IMR-90 (cell line): ENCODE results near the gene TATDN2. TPM values are rescaled to one million over a fixed set of nuclear protein-coding genes. Genes with fewer than 3 reads are reported as not detected.

Source experiments
- ATAC-seq: fragments of 200-7000 bp; cut with Tn5 transposase; 2 replicates; pipeline ENCODE4 v1.9.1; 2020; ENCODE audit warnings: low read depth, mild to moderate bottlenecking, moderate library complexity
- BruUV-seq: library from RNA; stranded (reverse); fragments of 400-500 nt; replicated peaks from 2 replicates; lab custom pipeline; 2021; lab: Mats Ljungman, UMichigan
- CTCF ChIA-PET: fragments of 300-600 bp; formaldehyde crosslinking; extraction: SDS; loops from one replicate; lab custom pipeline; 2021; ENCODE audit warnings: antibody characterized with exemption; lab: Yijun Ruan, JAX
- POLR2A ChIA-PET: fragments of 300-600 bp; sonication (Branson Sonifier 250); formaldehyde crosslinking; loops from one replicate; lab custom pipeline; 2022; ENCODE audit warnings: antibody characterized with exemption; ENCODE audit not compliant: unreplicated experiment; lab: Charles Lee
- DNase-seq: peaks from one replicate; pipeline ENCODE4 v3.0.0; 2013
- H2AFZ ChIP-seq: replicated peaks from 2 replicates; pipeline ENCODE3; 2013; ENCODE audit warnings: low read length, mild to moderate bottlenecking; ENCODE audit not compliant: poor library complexity
- H2AK5ac ChIP-seq: 2 replicates; pipeline ENCODE4 v1.6.1; 2013; ENCODE audit warnings: low read depth, low read length, inconsistent platforms
- H2AK9ac ChIP-seq: replicated peaks from 2 replicates; pipeline ENCODE3; 2013; ENCODE audit warnings: mild to moderate bottlenecking, low read depth, low read length, moderate library complexity; ENCODE audit not compliant: poor library complexity
- H2BK120ac ChIP-seq: 2 replicates; pipeline ENCODE4 v1.6.1; 2013; ENCODE audit warnings: low read depth, low read length, inconsistent platforms
- H2BK15ac ChIP-seq: 3 replicates; pipeline ENCODE4 v1.6.1; 2013; ENCODE audit warnings: low read depth, low read length, inconsistent platforms
- H2BK20ac ChIP-seq: 2 replicates; pipeline ENCODE4 v1.6.1; 2013; ENCODE audit warnings: low read depth, mild to moderate bottlenecking, inconsistent platforms, low read length, moderate library complexity
- H2BK5ac ChIP-seq: 2 replicates; pipeline ENCODE4 v1.6.1; 2013; ENCODE audit warnings: mild to moderate bottlenecking, low read depth, low read length, inconsistent platforms; ENCODE audit not compliant: poor library complexity, severe bottlenecking
- H3K14ac ChIP-seq: replicated peaks from 2 replicates; pipeline ENCODE4 v1.6.1; 2013; ENCODE audit warnings: low read depth, low read length, inconsistent platforms
- H3K18ac ChIP-seq: 2 replicates; pipeline ENCODE4 v1.6.1; 2013; ENCODE audit warnings: low read depth, low read length, control low read depth
- H3K23ac ChIP-seq: 2 replicates; pipeline ENCODE4 v1.6.1; 2013; ENCODE audit warnings: low read depth, low read length, inconsistent platforms
- H3K27ac ChIP-seq: 2 replicates; pipeline ENCODE4 v1.5.1; 2013; ENCODE audit warnings: mild to moderate bottlenecking, control low read depth, low read length; ENCODE audit not compliant: insufficient read depth
- H3K27me3 ChIP-seq: 2 replicates; pipeline ENCODE4 v1.6.1; 2013; ENCODE audit warnings: low read length; ENCODE audit not compliant: control insufficient read depth, insufficient read depth
- H3K36me3 ChIP-seq: 2 replicates; pipeline ENCODE4 v1.6.1; 2013; ENCODE audit warnings: low read length, mixed read lengths; ENCODE audit not compliant: control insufficient read depth, insufficient read depth
- H3K4ac ChIP-seq: 2 replicates; pipeline ENCODE4 v1.6.1; 2013; ENCODE audit warnings: low read depth, low read length, inconsistent platforms
- H3K4me1 ChIP-seq: 2 replicates; pipeline ENCODE4 v1.6.1; 2013; ENCODE audit warnings: low read length, mixed read lengths; ENCODE audit not compliant: control insufficient read depth, insufficient read depth
- H3K4me2 ChIP-seq: 2 replicates; pipeline ENCODE4 v1.6.1; 2013; ENCODE audit warnings: low read depth, mild to moderate bottlenecking, control low read depth, low read length, moderate library complexity
- H3K4me3 ChIP-seq: 2 replicates; pipeline ENCODE4 v1.5.1; 2013; ENCODE audit warnings: low read depth, mild to moderate bottlenecking, control low read depth, low read length, moderate library complexity; ENCODE audit not compliant: insufficient read depth
- H3K56ac ChIP-seq: 2 replicates; pipeline ENCODE4 v1.6.1; 2013; ENCODE audit warnings: low read length, inconsistent platforms; ENCODE audit not compliant: insufficient read depth; ENCODE audit errors: extremely low read depth
- H3K79me1 ChIP-seq, 2 experiments: 2 replicates each; pipeline ENCODE4 v1.6.1; 2013; ENCODE audit warnings: low read length in 2 of 2, inconsistent platforms in 1 of 2, low read depth in 1 of 2
- H3K9ac ChIP-seq: 2 replicates; pipeline ENCODE4 v1.6.1; 2013; ENCODE audit warnings: low read depth, low read length, control low read depth
- H3K9me1 ChIP-seq: 2 replicates; pipeline ENCODE4 v1.6.1; 2013; ENCODE audit warnings: low read length, inconsistent platforms; ENCODE audit not compliant: insufficient read depth
- H3K9me3 ChIP-seq: 2 replicates; pipeline ENCODE4 v1.6.1; 2013; ENCODE audit warnings: low read length; ENCODE audit not compliant: control insufficient read depth, insufficient read depth
- H4K20me1 ChIP-seq: 2 replicates; pipeline ENCODE4 v1.6.1; 2013; ENCODE audit warnings: low read length, inconsistent platforms; ENCODE audit not compliant: insufficient read depth
- H4K5ac ChIP-seq: 2 replicates; pipeline ENCODE4 v1.6.1; 2013; ENCODE audit warnings: mild to moderate bottlenecking, low read depth, low read length, control low read depth
- H4K8ac ChIP-seq, 2 experiments: 2 replicates each; pipeline ENCODE4 v1.6.1; 2013; ENCODE audit warnings: low read depth in 2 of 2, low read length in 2 of 2, control low read depth in 1 of 2, inconsistent platforms in 1 of 2
- H4K91ac ChIP-seq: 2 replicates; pipeline ENCODE4 v1.6.1; 2013; ENCODE audit warnings: low read depth, low read length, inconsistent platforms; ENCODE audit not compliant: insufficient read depth
- BHLHE40 ChIP-seq: fragments of 150-350 bp; IDR thresholded peaks from 2 replicates; pipeline ENCODE4 v1.6.1; 2016; ENCODE audit warnings: mild to moderate bottlenecking, low read depth, low read length
- CEBPB ChIP-seq: IDR thresholded peaks from 2 replicates; pipeline ENCODE4 v1.6.1; 2012; ENCODE audit warnings: low read depth, low read length, improper control_type of control experiment
- CHD1 ChIP-seq: IDR thresholded peaks from 2 replicates; pipeline ENCODE4 v1.6.1; 2012; ENCODE audit warnings: low read depth, low read length, improper control_type of control experiment
- CTCF ChIP-seq: conservative IDR thresholded peaks from 2 replicates; pipeline ENCODE4 v1.5.1; 2012; ENCODE audit warnings: mild to moderate bottlenecking, low read depth, low read length, improper control_type of control experiment
- FOS ChIP-seq: fragments of 150-350 bp; IDR thresholded peaks from 2 replicates; pipeline ENCODE4 v1.6.1; 2016; ENCODE audit warnings: low read depth, low read length
- MAFK ChIP-seq: IDR thresholded peaks from 2 replicates; pipeline ENCODE4 v1.6.1; 2012; ENCODE audit warnings: low read depth, low read length, improper control_type of control experiment
- MAZ ChIP-seq: IDR thresholded peaks from 2 replicates; pipeline ENCODE4 v1.6.1; 2012; ENCODE audit warnings: low read depth, mild to moderate bottlenecking, low read length, improper control_type of control experiment, moderate library complexity, borderline replicate concordance
- NFE2L2 ChIP-seq: fragments of 150-350 bp; IDR thresholded peaks from 2 replicates; pipeline ENCODE4 v1.6.1; 2016; ENCODE audit warnings: low read depth, mild to moderate bottlenecking, low read length
- POLR2A ChIP-seq: IDR thresholded peaks from 2 replicates; pipeline ENCODE4 v1.6.1; 2012; ENCODE audit warnings: mild to moderate bottlenecking, low read depth, low read length
- RAD21 ChIP-seq: IDR thresholded peaks from 2 replicates; pipeline ENCODE4 v1.6.1; 2012; ENCODE audit warnings: low read length, improper control_type of control experiment
- RCOR1 ChIP-seq: IDR thresholded peaks from 2 replicates; pipeline ENCODE4 v1.6.1; 2012; ENCODE audit warnings: mild to moderate bottlenecking, low read length, improper control_type of control experiment; ENCODE audit not compliant: insufficient replicate concordance
- RFX5 ChIP-seq: IDR thresholded peaks from 2 replicates; pipeline ENCODE4 v1.8.0; 2012; ENCODE audit warnings: low read depth, mild to moderate bottlenecking, low read length, moderate library complexity
- SMC3 ChIP-seq: fragments of 150-350 bp; IDR thresholded peaks from 2 replicates; pipeline ENCODE4 v1.6.1; 2016; ENCODE audit warnings: low read depth, mild to moderate bottlenecking, antibody characterized with exemption, low read length, moderate library complexity
- USF2 ChIP-seq: fragments of 150-350 bp; IDR thresholded peaks from 2 replicates; pipeline ENCODE4 v1.6.1; 2017; ENCODE audit warnings: mild to moderate bottlenecking, antibody characterized with exemption, low read length, low read depth
- WGBS, 2 experiments: methylation state at CpG; one replicate each; pipeline versions ENCODE4 v1.1.5 to v1.1.7; 2013; ENCODE audit warnings: missing lambda C conversion rate in 2 of 2; ENCODE audit not compliant: insufficient read length in 1 of 2; ENCODE audit errors: extremely low coverage in 2 of 2; 5-methylcytosine and 5-hydroxymethylcytosine counted together
- dilution Hi-C: fragments of 300-500 bp; cut with HindIII; formaldehyde crosslinking; loops from one replicate; pipeline ENCODE4 v1.14.3; 2018; ENCODE audit warnings: low sequenced_read_pairs; ENCODE audit not compliant: unreplicated experiment
- in situ Hi-C: fragments of 300-500 bp; cut with MboI; formaldehyde crosslinking; loops from 3 replicates; pipeline ENCODE4 v1.14.3; 2019; ENCODE audit warnings: low sequenced_read_pairs, inconsistent platforms, mixed read lengths
- intact Hi-C: fragments of 100-400 bp; cut with micrococcal nuclease; formaldehyde crosslinking; loops from 2 replicates; pipeline ENCODE4 v1.10.0; 2022
- polyA plus RNA-seq, 3 experiments: library from polyadenylated mRNA; depleted of rRNA; stranded (reverse); fragments of >200 nt; gene quantifications; 2 replicates each; pipeline ENCODE4 v1.2.3, GENCODE V29; 2012; ENCODE audit warnings: low replicate concordance in 1 of 3
- total RNA-seq: library from RNA; depleted of rRNA; stranded (reverse); fragments of >200 nt; gene quantifications from 2 replicates; pipeline ENCODE4 v1.2.3, GENCODE V29; 2012
- TF ChIP-seq, protein P1 (sequence below): fragments of 150-350 bp; IDR thresholded peaks from 2 replicates; pipeline ENCODE4 v1.6.1; 2016; ENCODE audit warnings: low read depth, mild to moderate bottlenecking, low read length, moderate library complexity, borderline replicate concordance

Gene TATDN2
- total and polyA plus RNA-seq, 2 of the 4 experiments (the other 2 are of a cell fraction) = 9.0 to 18.8 TPM

GRCh38 chr3:10278501-10278900, 30.2 kb downstream of the TATDN2 start:
- BruUV-seq = no TSS peak
- Histone ChIP-seq H3K9me1 (no peaks in the 10 kb centered on the region; the same call in 1 of the 2 replicates), H2BK15ac (no peak overlapping the region), H2AFZ (no peak overlapping the region), H2AK9ac (no peak overlapping the region), H4K8ac (no peak overlapping the region), H3K9ac (no peak overlapping the region), H3K27me3 (no peaks in the 10 kb centered on the region), H3K4ac (no peak overlapping the region), H2BK120ac (no peak overlapping the region), H4K91ac (no peak overlapping the region), H3K4me2 (no peak overlapping the region), H3K56ac (no peak overlapping the region), H4K20me1 (peaks cover 30% of the 10 kb centered on the region), H3K4me1 (no peaks in the 10 kb centered on the region), H2BK20ac (no peak overlapping the region), H2BK5ac (no peak overlapping the region), H3K79me1 (peaks cover 29 to 35% of the 10 kb centered on the region in 2 experiments), H3K14ac (no peak overlapping the region), H3K9me3 (no peaks in the 10 kb centered on the region), H3K4me3 (no peak overlapping the region), H3K23ac (no peak overlapping the region), H4K5ac (no peak overlapping the region), H2AK5ac (no peak overlapping the region), H3K27ac (no peak overlapping the region), H3K18ac (no peak overlapping the region), H3K36me3 (peaks cover 38% of the 10 kb centered on the region)
- TF ChIP-seq CEBPB (no peak), USF2 (no peak), POLR2A (no peak), BHLHE40 (no peak), CTCF (no peak), RCOR1 (no peak), SMC3 (no peak), CHD1 (no peak), MAFK (no peak), FOS (no peak), NFE2L2 (no peak), RFX5 (no peak), MAZ (no peak), RAD21 (no peak)
- TF ChIP-seq, protein P1, sequence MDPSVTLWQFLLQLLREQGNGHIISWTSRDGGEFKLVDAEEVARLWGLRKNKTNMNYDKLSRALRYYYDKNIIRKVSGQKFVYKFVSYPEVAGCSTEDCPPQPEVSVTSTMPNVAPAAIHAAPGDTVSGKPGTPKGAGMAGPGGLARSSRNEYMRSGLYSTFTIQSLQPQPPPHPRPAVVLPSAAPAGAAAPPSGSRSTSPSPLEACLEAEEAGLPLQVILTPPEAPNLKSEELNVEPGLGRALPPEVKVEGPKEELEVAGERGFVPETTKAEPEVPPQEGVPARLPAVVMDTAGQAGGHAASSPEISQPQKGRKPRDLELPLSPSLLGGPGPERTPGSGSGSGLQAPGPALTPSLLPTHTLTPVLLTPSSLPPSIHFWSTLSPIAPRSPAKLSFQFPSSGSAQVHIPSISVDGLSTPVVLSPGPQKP = no peak
- no CpG with 5 or more reads among the region's 1 CpG for WGBS, 2 experiments
- ATAC-seq = no peak
- dilution Hi-C loops = no loop called here
- POLR2A ChIA-PET = no interaction called here
- no peak for DNase-seq
- CTCF ChIA-PET = no interaction called here
- in situ Hi-C loops = no loop called here
- intact Hi-C loops = no loop called here
